IMR-90 (cell line): ENCODE results near the gene GLCE. TPM values are rescaled to one million over a fixed set of nuclear protein-coding genes. Genes with fewer than 3 reads are reported as not detected.
"Not testable (repeated sequence)": the region's sequence is repeated elsewhere in the genome, so short reads cannot be mapped to it uniquely, and the experiment has no call there.

Experiments
- ATAC-seq: fragments of 200-7000 bp; cut with Tn5 transposase; 2 replicates; pipeline ENCODE4 v1.9.1; 2020; ENCODE audit warnings: low read depth, mild to moderate bottlenecking, moderate library complexity
- BruUV-seq: library from RNA; stranded (reverse); fragments of 400-500 nt; replicated peaks from 2 replicates; lab custom pipeline; 2021; lab: Mats Ljungman, UMichigan
- CTCF ChIA-PET: fragments of 300-600 bp; formaldehyde crosslinking; extraction: SDS; loops from one replicate; lab custom pipeline; 2021; ENCODE audit warnings: antibody characterized with exemption; lab: Yijun Ruan, JAX
- POLR2A ChIA-PET: fragments of 300-600 bp; sonication (Branson Sonifier 250); formaldehyde crosslinking; loops from one replicate; lab custom pipeline; 2022; ENCODE audit warnings: antibody characterized with exemption; ENCODE audit not compliant: unreplicated experiment; lab: Charles Lee
- DNase-seq: peaks from one replicate; pipeline ENCODE4 v3.0.0; 2013
- H2AFZ ChIP-seq: replicated peaks from 2 replicates; pipeline ENCODE3; 2013; ENCODE audit warnings: low read length, mild to moderate bottlenecking; ENCODE audit not compliant: poor library complexity
- H2AK5ac ChIP-seq: 2 replicates; pipeline ENCODE4 v1.6.1; 2013; ENCODE audit warnings: low read depth, low read length, inconsistent platforms
- H2AK9ac ChIP-seq: replicated peaks from 2 replicates; pipeline ENCODE3; 2013; ENCODE audit warnings: mild to moderate bottlenecking, low read depth, low read length, moderate library complexity; ENCODE audit not compliant: poor library complexity
- H2BK120ac ChIP-seq: 2 replicates; pipeline ENCODE4 v1.6.1; 2013; ENCODE audit warnings: low read depth, low read length, inconsistent platforms
- H2BK15ac ChIP-seq: 3 replicates; pipeline ENCODE4 v1.6.1; 2013; ENCODE audit warnings: low read depth, low read length, inconsistent platforms
- H2BK20ac ChIP-seq: 2 replicates; pipeline ENCODE4 v1.6.1; 2013; ENCODE audit warnings: low read depth, mild to moderate bottlenecking, inconsistent platforms, low read length, moderate library complexity
- H2BK5ac ChIP-seq: 2 replicates; pipeline ENCODE4 v1.6.1; 2013; ENCODE audit warnings: mild to moderate bottlenecking, low read depth, low read length, inconsistent platforms; ENCODE audit not compliant: poor library complexity, severe bottlenecking
- H3K14ac ChIP-seq: replicated peaks from 2 replicates; pipeline ENCODE4 v1.6.1; 2013; ENCODE audit warnings: low read depth, low read length, inconsistent platforms
- H3K18ac ChIP-seq: 2 replicates; pipeline ENCODE4 v1.6.1; 2013; ENCODE audit warnings: low read depth, low read length, control low read depth
- H3K23ac ChIP-seq: 2 replicates; pipeline ENCODE4 v1.6.1; 2013; ENCODE audit warnings: low read depth, low read length, inconsistent platforms
- H3K27ac ChIP-seq: 2 replicates; pipeline ENCODE4 v1.5.1; 2013; ENCODE audit warnings: mild to moderate bottlenecking, control low read depth, low read length; ENCODE audit not compliant: insufficient read depth
- H3K27me3 ChIP-seq: 2 replicates; pipeline ENCODE4 v1.6.1; 2013; ENCODE audit warnings: low read length; ENCODE audit not compliant: control insufficient read depth, insufficient read depth
- H3K36me3 ChIP-seq: 2 replicates; pipeline ENCODE4 v1.6.1; 2013; ENCODE audit warnings: low read length, mixed read lengths; ENCODE audit not compliant: control insufficient read depth, insufficient read depth
- H3K4ac ChIP-seq: 2 replicates; pipeline ENCODE4 v1.6.1; 2013; ENCODE audit warnings: low read depth, low read length, inconsistent platforms
- H3K4me1 ChIP-seq: 2 replicates; pipeline ENCODE4 v1.6.1; 2013; ENCODE audit warnings: low read length, mixed read lengths; ENCODE audit not compliant: control insufficient read depth, insufficient read depth
- H3K4me2 ChIP-seq: 2 replicates; pipeline ENCODE4 v1.6.1; 2013; ENCODE audit warnings: low read depth, mild to moderate bottlenecking, control low read depth, low read length, moderate library complexity
- H3K4me3 ChIP-seq: 2 replicates; pipeline ENCODE4 v1.5.1; 2013; ENCODE audit warnings: low read depth, mild to moderate bottlenecking, control low read depth, low read length, moderate library complexity; ENCODE audit not compliant: insufficient read depth
- H3K56ac ChIP-seq: 2 replicates; pipeline ENCODE4 v1.6.1; 2013; ENCODE audit warnings: low read length, inconsistent platforms; ENCODE audit not compliant: insufficient read depth; ENCODE audit errors: extremely low read depth
- H3K79me1 ChIP-seq, 2 experiments: 2 replicates each; pipeline ENCODE4 v1.6.1; 2013; ENCODE audit warnings: low read length in 2 of 2, inconsistent platforms in 1 of 2, low read depth in 1 of 2
- H3K9ac ChIP-seq: 2 replicates; pipeline ENCODE4 v1.6.1; 2013; ENCODE audit warnings: low read depth, low read length, control low read depth
- H3K9me1 ChIP-seq: 2 replicates; pipeline ENCODE4 v1.6.1; 2013; ENCODE audit warnings: low read length, inconsistent platforms; ENCODE audit not compliant: insufficient read depth
- H3K9me3 ChIP-seq: 2 replicates; pipeline ENCODE4 v1.6.1; 2013; ENCODE audit warnings: low read length; ENCODE audit not compliant: control insufficient read depth, insufficient read depth
- H4K20me1 ChIP-seq: 2 replicates; pipeline ENCODE4 v1.6.1; 2013; ENCODE audit warnings: low read length, inconsistent platforms; ENCODE audit not compliant: insufficient read depth
- H4K5ac ChIP-seq: 2 replicates; pipeline ENCODE4 v1.6.1; 2013; ENCODE audit warnings: mild to moderate bottlenecking, low read depth, low read length, control low read depth
- H4K8ac ChIP-seq, 2 experiments: 2 replicates each; pipeline ENCODE4 v1.6.1; 2013; ENCODE audit warnings: low read depth in 2 of 2, low read length in 2 of 2, control low read depth in 1 of 2, inconsistent platforms in 1 of 2
- H4K91ac ChIP-seq: 2 replicates; pipeline ENCODE4 v1.6.1; 2013; ENCODE audit warnings: low read depth, low read length, inconsistent platforms; ENCODE audit not compliant: insufficient read depth
- WGBS, 2 experiments: methylation state at CpG; one replicate each; pipeline versions ENCODE4 v1.1.5 to v1.1.7; 2013; ENCODE audit warnings: missing lambda C conversion rate in 2 of 2; ENCODE audit not compliant: insufficient read length in 1 of 2; ENCODE audit errors: extremely low coverage in 2 of 2; 5-methylcytosine and 5-hydroxymethylcytosine counted together
- dilution Hi-C: fragments of 300-500 bp; cut with HindIII; formaldehyde crosslinking; loops from one replicate; pipeline ENCODE4 v1.14.3; 2018; ENCODE audit warnings: low sequenced_read_pairs; ENCODE audit not compliant: unreplicated experiment
- in situ Hi-C: fragments of 300-500 bp; cut with MboI; formaldehyde crosslinking; loops from 3 replicates; pipeline ENCODE4 v1.14.3; 2019; ENCODE audit warnings: low sequenced_read_pairs, inconsistent platforms, mixed read lengths
- intact Hi-C: fragments of 100-400 bp; cut with micrococcal nuclease; formaldehyde crosslinking; loops from 2 replicates; pipeline ENCODE4 v1.10.0; 2022
- polyA plus RNA-seq, 3 experiments: library from polyadenylated mRNA; depleted of rRNA; stranded (reverse); fragments of >200 nt; gene quantifications; 2 replicates each; pipeline ENCODE4 v1.2.3, GENCODE V29; 2012; ENCODE audit warnings: low replicate concordance in 1 of 3
- total RNA-seq: library from RNA; depleted of rRNA; stranded (reverse); fragments of >200 nt; gene quantifications from 2 replicates; pipeline ENCODE4 v1.2.3, GENCODE V29; 2012

The GLCE gene
- total and polyA plus RNA-seq, 2 of the 4 experiments (the other 2 are of a cell fraction), result 15.3 to 29.6 TPM

DNA sequence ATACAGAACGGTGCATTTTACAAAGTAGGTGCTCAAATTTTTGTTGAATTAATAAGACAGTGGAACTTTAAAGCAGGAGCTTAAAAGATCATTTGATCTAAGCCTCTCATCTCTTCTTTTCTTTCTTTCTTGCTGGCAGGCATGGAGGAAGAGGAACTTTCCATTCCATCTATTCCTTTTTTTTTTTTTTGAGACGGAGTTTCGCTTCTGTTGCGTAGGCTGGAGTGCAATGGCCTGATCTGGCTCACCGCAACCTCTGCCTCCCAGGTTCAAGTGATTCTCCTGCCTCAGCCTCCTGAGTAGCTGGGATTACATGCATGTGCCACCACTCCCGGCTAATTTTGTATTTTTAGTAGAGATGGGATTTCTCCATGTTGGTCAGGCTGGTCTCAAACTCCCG, 7.9 kb downstream of the GLCE start:
- H3K9me1 ChIP-seq, H3K27ac ChIP-seq, H2AFZ ChIP-seq, H3K4me3 ChIP-seq, H3K27me3 ChIP-seq, H2AK9ac ChIP-seq, H4K91ac ChIP-seq, H4K20me1 ChIP-seq, H4K5ac ChIP-seq, BruUV-seq, H3K14ac ChIP-seq, H2BK20ac ChIP-seq, H4K8ac ChIP-seq, H2BK120ac ChIP-seq, H3K18ac ChIP-seq, in situ Hi-C loops, H3K36me3 ChIP-seq, ATAC-seq, H3K4ac ChIP-seq, POLR2A ChIA-PET, H3K4me2 ChIP-seq, H3K9me3 ChIP-seq, H3K4me1 ChIP-seq, H3K56ac ChIP-seq, H3K9ac ChIP-seq, dilution Hi-C loops, H2AK5ac ChIP-seq, H2BK5ac ChIP-seq, DNase-seq, H2BK15ac ChIP-seq, H3K23ac ChIP-seq: not testable (repeated sequence)
- no CpG with 5 or more reads among the region's 7 CpGs for WGBS, 2 experiments
- intact Hi-C loops, result loop anchor here (10.0 kb wide), 1 partner anchor 286 kb away; the partner anchor contains the start of gene RPLP1
- H3K79me1 ChIP-seq, result peaks cover 7 to 32% of the 10 kb centered on the region in 2 experiments
- CTCF ChIA-PET, result interaction anchor here (0.6 to 0.7 kb wide), 2 partner anchors 29 to 225 kb away, joined by 3 to 5 read pairs; no protein-coding TSS in a partner anchor

DNA sequence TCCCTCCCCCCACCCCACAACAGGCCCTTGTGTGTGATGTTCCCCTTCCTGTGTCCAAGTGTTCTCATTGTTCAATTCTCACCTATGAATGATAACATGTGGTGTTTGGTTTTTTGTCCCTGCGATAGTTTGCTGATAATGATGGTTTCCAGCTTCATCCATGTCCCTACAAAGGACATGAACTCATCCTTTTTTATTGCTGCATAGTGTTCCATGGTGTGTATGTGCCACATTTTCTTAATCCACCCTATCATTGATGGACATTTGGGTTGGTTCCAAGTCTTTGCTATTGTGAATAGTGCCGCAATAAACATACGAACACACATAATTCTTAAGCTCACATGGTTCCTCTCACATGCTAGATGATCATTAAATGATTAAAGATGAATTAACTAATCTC, 9.1 kb downstream of the GLCE start:
- H3K18ac ChIP-seq, H2BK120ac ChIP-seq, H2BK15ac ChIP-seq, POLR2A ChIA-PET, H3K56ac ChIP-seq, H3K4ac ChIP-seq, H2BK20ac ChIP-seq, H3K4me3 ChIP-seq, CTCF ChIA-PET, H2AK9ac ChIP-seq, H3K23ac ChIP-seq, H4K5ac ChIP-seq, H2BK5ac ChIP-seq, H2AK5ac ChIP-seq, H3K36me3 ChIP-seq, ATAC-seq, H3K14ac ChIP-seq, H2AFZ ChIP-seq, H3K9ac ChIP-seq, H3K27ac ChIP-seq, dilution Hi-C loops, DNase-seq, H3K4me2 ChIP-seq, BruUV-seq, H4K8ac ChIP-seq, H3K9me3 ChIP-seq, H3K9me1 ChIP-seq, H4K91ac ChIP-seq, in situ Hi-C loops, H3K27me3 ChIP-seq, H3K4me1 ChIP-seq, H4K20me1 ChIP-seq: not testable (repeated sequence)
- intact Hi-C loops, result loop anchor here (10.0 kb wide), 1 partner anchor 285 kb away; the partner anchor contains the start of gene RPLP1
- H3K79me1 ChIP-seq, result peaks cover 11 to 35% of the 10 kb centered on the region in 2 experiments
- WGBS, 2 experiments, result no CpG with 5 or more reads among the region's 3 CpGs
